ENCODE data around the gene VPS37B.

VPS37B gene

DNA sequence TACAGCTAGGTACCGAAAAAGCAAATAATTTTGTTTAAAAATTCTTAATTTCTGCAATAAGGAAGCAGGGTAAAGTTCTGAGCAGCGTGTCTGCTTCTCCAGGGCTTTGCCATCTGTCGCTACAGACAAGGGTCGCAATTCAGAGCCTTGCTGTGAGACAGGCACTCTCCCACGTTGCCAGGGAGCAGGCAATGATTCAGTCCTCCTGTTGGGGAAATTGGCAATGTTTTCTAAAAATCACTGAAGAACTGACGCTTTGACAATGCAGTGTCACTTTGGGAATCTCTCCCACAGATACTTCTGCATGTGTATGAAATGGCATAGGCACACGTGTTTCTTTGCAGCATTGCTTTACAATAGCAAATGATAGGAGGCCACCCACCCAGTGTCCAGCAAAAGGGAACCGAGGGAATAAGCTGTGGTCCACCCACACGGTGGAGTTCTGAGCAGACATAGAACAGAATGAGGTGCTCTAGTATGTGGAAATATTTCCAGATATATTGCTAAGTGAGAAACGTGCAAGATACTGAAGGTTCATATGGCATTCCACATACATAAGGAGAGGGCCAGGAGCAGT lies 76.6 kb downstream of the VPS37B start:
- in situ Hi-C loops (cut with HindIII; ENCODE audit: low sequenced_read_pairs) = no loop called here
- DNase-seq (ENCODE audit: low read depth, low spot score) = no peak
- TF ChIP-seq, protein P1, sequence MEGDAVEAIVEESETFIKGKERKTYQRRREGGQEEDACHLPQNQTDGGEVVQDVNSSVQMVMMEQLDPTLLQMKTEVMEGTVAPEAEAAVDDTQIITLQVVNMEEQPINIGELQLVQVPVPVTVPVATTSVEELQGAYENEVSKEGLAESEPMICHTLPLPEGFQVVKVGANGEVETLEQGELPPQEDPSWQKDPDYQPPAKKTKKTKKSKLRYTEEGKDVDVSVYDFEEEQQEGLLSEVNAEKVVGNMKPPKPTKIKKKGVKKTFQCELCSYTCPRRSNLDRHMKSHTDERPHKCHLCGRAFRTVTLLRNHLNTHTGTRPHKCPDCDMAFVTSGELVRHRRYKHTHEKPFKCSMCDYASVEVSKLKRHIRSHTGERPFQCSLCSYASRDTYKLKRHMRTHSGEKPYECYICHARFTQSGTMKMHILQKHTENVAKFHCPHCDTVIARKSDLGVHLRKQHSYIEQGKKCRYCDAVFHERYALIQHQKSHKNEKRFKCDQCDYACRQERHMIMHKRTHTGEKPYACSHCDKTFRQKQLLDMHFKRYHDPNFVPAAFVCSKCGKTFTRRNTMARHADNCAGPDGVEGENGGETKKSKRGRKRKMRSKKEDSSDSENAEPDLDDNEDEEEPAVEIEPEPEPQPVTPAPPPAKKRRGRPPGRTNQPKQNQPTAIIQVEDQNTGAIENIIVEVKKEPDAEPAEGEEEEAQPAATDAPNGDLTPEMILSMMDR (IDR thresholded peaks at IDR 0.05; ENCODE audit: low read depth, low read length) = no peak
- H3K4me3 ChIP-seq (ENCODE audit: low read depth, low read length) = no peak overlapping the region
